Sigmoid colon (tissue), 7 donors: ENCODE measurements around the gene SPOCD1. TPM values are rescaled to one million over a fixed set of nuclear protein-coding genes. Genes with fewer than 3 reads are reported as not detected.

Experiments used
- DNase-seq: peaks from one replicate; pipeline ENCODE4 v3.0.0-alpha.2; 2019
- H3K27ac ChIP-seq, 4 donors: fragments of 200-600 bp; sonication (generic); one replicate each; pipeline ENCODE4 v1.5.1; 2016 to 2019; ENCODE audit warnings: mild to moderate bottlenecking in 1 of 4
- H3K27me3 ChIP-seq, 3 donors: fragments of 200-600 bp; sonication (generic); one replicate each; pipeline ENCODE4 v1.5.1; 2019; ENCODE audit warnings: mild to moderate bottlenecking in 1 of 3
- H3K36me3 ChIP-seq, 4 donors: fragments of 200-600 bp; sonication (generic); one replicate each; pipeline ENCODE4 v1.5.1; 2016 to 2019
- H3K4me1 ChIP-seq, 4 donors: fragments of 200-600 bp; sonication (generic); one replicate each; pipeline ENCODE4 v1.5.1; 2017 to 2019
- H3K4me3 ChIP-seq, 4 donors: fragments of 200-600 bp; sonication (generic); one replicate each; pipeline ENCODE4 v1.5.1; 2017 to 2019; ENCODE audit warnings: mild to moderate bottlenecking in 2 of 4, moderate library complexity in 1 of 4
- H3K9me3 ChIP-seq, 4 donors: fragments of 200-600 bp in 3 of 4; sonication (generic) in 3 of 4; one replicate each; pipeline versions ENCODE4 v1.5.1 to v1.6.1; 2013 to 2019
- EP300 ChIP-seq, 4 donors: sonication (generic); formaldehyde crosslinking; IDR thresholded peaks; one replicate each; pipeline ENCODE4 v1.6.1; 2017; ENCODE audit warnings: antibody characterized with exemption in 4 of 4
- POLR2A ChIP-seq, 2 donors: fragments of 450-650 bp; IDR thresholded peaks; one replicate each; pipeline ENCODE4 v1.6.1; 2016; ENCODE audit warnings: antibody characterized with exemption in 2 of 2, mild to moderate bottlenecking in 2 of 2, moderate library complexity in 2 of 2
- POLR2AphosphoS5 ChIP-seq, 4 donors: sonication (generic); formaldehyde crosslinking; IDR thresholded peaks; one replicate each; pipeline ENCODE4 v1.6.1; 2017; ENCODE audit warnings: antibody characterized with exemption in 4 of 4
- WGBS, 2 donors: extraction: QIAGEN DNeasy Blood & Tissue Kit; methylation state at CpG; one replicate each; pipeline ENCODE4 v1.1.7; 2013; 5-methylcytosine and 5-hydroxymethylcytosine counted together
- intact Hi-C: fragments of 100-400 bp; cut with DNase I; formaldehyde crosslinking; loops from one replicate; pipeline ENCODE4 v1.15.1; 2023
- polyA plus RNA-seq, 3 donors: library from polyadenylated mRNA; stranded (reverse); fragments of 200-250 nt; gene quantifications; one replicate each; pipeline ENCODE4 v1.2.3, GENCODE V29; 2013
- small RNA-seq, 3 donors: library from RNA; depleted of rRNA; stranded (forward); fragments of <200 nt; gene quantifications; one replicate each; pipeline ENCODE3, GENCODE V24; 2016
- total RNA-seq, 4 donors: library from RNA; depleted of rRNA; stranded (reverse); fragments of >200 nt; gene quantifications; one replicate each; pipeline ENCODE4 v1.1.0, GENCODE V29; 2016
- TF ChIP-seq, protein P1 (sequence below), 4 experiments: fragments of 450-650 bp in 3 of 4; fragments of 200-600 bp in 1 of 4; IDR thresholded peaks; one replicate each; pipeline ENCODE4 v1.5.1; 2016 to 2019; ENCODE audit warnings: antibody characterized with exemption in 4 of 4, mild to moderate bottlenecking in 3 of 4, moderate library complexity in 2 of 4
- donor health status: healthy with polysubstance abuse.
- donor health status: Bipolar disorder and iron deficiency.
- donor health status: healthy.

The SPOCD1 gene
- total and polyA plus RNA-seq, 7 donors, result 0.14 to 0.70 (median 0.55) TPM; not detected in 4

DNA sequence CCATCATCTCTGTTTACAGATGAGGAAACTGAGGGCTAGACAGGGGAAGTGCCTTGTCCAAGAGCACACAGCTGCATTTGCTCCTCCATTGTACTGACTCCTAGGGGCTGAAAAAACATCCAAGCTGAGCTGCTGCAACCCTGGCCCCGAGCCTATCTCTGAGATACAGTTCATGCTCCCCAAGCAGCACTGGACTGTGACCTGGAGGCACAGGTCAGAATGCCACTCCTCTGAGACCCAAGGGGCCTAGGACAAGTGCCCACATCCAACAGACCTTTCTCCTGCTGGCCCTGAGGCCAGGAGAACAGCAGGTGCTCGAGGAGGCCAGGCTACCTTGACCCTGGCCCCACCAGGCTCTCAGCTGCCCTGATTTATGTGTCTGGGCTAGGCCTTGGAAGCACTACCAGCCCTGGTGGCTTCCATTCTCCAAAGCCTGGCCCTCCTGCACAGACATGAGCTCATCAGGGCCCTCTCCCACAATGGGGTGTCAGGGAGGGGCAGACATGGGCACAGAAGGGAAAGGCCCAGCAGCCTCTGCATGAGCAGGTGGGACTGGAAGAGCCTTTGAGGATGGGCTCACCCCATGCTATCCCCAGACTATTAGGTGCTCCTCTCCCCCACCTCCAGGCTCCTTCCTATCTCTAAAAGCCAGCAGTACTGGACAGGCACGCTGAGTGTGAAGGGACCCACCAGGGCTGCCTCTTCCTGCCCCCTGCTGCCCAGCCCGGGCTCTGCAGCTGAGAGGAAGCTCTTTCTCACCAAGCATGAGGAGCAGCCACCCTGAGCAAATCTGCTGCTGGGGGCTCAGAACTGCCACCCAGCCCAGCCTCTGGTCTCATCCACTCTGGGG lies 70.5 kb downstream of the SPOCD1 start:
- no peaks in the 10 kb centered on the region for H3K27me3 ChIP-seq
- H3K36me3 ChIP-seq, result no peaks in the 10 kb centered on the region
- no peak overlapping the region for H3K27ac ChIP-seq
- no peaks in the 10 kb centered on the region for H3K9me3 ChIP-seq
- 42 to 48% methylated on average over 4 of the region's 4 CpGs for WGBS, 2 donors
- no peak overlapping the region for H3K4me3 ChIP-seq
- H3K4me1 ChIP-seq, result no peaks in the 10 kb centered on the region
- TF ChIP-seq, protein P1, sequence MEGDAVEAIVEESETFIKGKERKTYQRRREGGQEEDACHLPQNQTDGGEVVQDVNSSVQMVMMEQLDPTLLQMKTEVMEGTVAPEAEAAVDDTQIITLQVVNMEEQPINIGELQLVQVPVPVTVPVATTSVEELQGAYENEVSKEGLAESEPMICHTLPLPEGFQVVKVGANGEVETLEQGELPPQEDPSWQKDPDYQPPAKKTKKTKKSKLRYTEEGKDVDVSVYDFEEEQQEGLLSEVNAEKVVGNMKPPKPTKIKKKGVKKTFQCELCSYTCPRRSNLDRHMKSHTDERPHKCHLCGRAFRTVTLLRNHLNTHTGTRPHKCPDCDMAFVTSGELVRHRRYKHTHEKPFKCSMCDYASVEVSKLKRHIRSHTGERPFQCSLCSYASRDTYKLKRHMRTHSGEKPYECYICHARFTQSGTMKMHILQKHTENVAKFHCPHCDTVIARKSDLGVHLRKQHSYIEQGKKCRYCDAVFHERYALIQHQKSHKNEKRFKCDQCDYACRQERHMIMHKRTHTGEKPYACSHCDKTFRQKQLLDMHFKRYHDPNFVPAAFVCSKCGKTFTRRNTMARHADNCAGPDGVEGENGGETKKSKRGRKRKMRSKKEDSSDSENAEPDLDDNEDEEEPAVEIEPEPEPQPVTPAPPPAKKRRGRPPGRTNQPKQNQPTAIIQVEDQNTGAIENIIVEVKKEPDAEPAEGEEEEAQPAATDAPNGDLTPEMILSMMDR (IDR thresholded peaks at IDR 0.05), result peak in 3 of 4 experiments; percentile 50 to 78 (median 62)
- no peak for TF ChIP-seq EP300 (IDR thresholded peaks at IDR 0.05)
- peak; percentile 81 for DNase-seq
- intact Hi-C loops, result loop anchor here (1.0 kb wide), 1 partner anchor 81 kb away; no protein-coding TSS in a partner anchor

DNA sequence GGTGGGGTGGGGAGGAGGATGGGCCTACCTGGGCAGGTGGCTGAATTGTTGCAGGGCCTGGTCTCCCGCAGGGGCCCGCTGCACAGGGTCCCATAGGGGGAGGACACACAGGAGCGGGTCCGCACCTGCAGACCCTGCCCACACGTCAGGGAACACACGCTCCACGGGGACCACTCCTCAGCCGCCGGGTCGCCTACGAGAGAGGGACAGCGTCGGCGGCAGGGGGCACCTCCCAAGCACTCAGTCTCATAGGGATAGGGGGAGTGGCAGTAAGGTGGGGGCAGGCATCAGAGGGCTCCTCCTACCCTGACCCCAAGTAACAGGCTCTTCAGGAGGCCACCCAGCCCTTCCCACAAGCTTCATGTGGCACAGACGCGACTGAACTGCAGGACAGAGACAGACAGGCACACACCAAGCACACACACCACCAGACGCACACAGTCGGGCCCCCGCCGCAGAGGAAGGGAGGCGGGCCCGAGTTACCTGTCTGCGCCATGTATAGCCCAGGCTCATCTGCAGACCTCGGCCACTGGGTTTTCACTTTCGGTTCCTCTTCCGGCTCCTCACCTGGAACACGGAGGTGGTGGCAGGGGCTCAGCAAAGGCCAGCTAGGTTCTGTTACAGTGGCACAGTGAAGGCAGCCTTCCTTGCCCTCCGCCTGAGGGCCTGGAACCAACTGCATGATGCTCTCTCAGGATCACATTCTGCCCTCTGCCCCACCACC lies 71.5 kb downstream of the SPOCD1 start:
- DNase-seq, result no peak
- H3K27ac ChIP-seq, result no peak overlapping the region
- TF ChIP-seq EP300 (IDR thresholded peaks at IDR 0.05) (no peak), POLR2A (IDR thresholded peaks at IDR 0.05) (no peak), POLR2AphosphoS5 (IDR thresholded peaks at IDR 0.05) (no peak)
- TF ChIP-seq, protein P1 (IDR thresholded peaks at IDR 0.05), result no peak
- H3K27me3 ChIP-seq, result no peaks in the 10 kb centered on the region
- H3K9me3 ChIP-seq, result no peaks in the 10 kb centered on the region
- 83 to 91% methylated on average over 28 of the region's 28 CpGs for WGBS, 2 donors
- H3K4me3 ChIP-seq, result no peak overlapping the region
- intact Hi-C loops, result no loop called here
- H3K4me1 ChIP-seq, result no peaks in the 10 kb centered on the region
- H3K36me3 ChIP-seq, result no peaks in the 10 kb centered on the region

DNA sequence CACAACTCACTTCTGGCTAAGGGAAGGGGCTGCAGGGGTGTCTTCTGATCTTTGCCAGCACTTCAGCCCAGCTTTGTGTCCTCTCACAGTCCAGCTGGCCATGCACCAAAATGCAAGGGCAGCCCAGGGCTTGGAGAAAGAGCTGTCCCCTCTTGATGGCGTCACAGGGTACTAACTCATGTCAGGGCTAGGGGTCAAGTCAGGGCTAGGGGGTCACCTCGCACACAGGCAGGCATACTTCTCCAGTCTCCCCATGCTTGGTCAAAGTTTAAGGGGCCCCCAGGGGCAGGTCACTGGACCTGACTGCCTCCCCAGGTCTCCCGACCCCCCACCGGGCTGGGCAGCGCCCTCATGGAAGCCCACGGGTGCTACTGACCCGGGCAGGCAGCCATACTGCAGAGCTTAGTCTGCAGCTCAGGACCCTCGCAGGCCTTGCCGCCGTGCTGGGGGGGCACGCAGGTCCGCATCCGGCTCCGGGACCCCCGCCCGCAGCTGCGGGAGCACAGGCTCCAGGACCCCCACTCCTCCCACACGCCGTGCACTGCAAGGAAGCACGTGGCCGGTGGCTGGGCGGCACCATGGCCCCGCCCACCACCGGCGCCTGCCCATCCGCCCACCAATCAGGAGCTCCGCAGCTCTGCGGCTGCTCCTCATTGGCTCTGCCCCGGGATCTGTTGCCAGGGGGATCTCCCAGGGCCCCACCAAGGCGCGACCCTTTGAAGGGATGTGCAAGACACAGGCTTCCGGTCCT lies 73.2 kb downstream of the SPOCD1 start:
- WGBS, 2 donors, result 86 to 90% methylated on average over 32 of the region's 32 CpGs
- H3K9me3 ChIP-seq, result no peaks in the 10 kb centered on the region
- TF ChIP-seq, protein P1 (IDR thresholded peaks at IDR 0.05), result no peak
- TF ChIP-seq EP300 (IDR thresholded peaks at IDR 0.05) (no peak), POLR2A (IDR thresholded peaks at IDR 0.05) (no peak), POLR2AphosphoS5 (IDR thresholded peaks at IDR 0.05) (no peak)
- no peaks in the 10 kb centered on the region for H3K36me3 ChIP-seq
- no peaks in the 10 kb centered on the region for H3K27me3 ChIP-seq
- H3K4me1 ChIP-seq, result no peaks in the 10 kb centered on the region
- intact Hi-C loops, result no loop called here
- H3K4me3 ChIP-seq, result no peak overlapping the region
- no peak overlapping the region for H3K27ac ChIP-seq
- DNase-seq, result no peak

Small RNAs within 50 kb of the gene (small RNA-seq; reads per million reads assigned to genes)
- gene MIR4254, result 0 reads per million in 3 donors

Other genes starting within 250 kb of the SPOCD1 start
- gene TINAGL1, start 239.5 kb downstream of the SPOCD1 start, total RNA-seq, result 100 to 1,000 TPM in 3 of 4 donors, 10 to 100 TPM in 1; 62.9 to 238 (median 132) TPM
- gene TINAGL1, start 239.5 kb downstream of the SPOCD1 start, polyA plus RNA-seq, result 10 to 100 TPM; 21.0 to 87.9 (median 40.9) TPM
- gene HCRTR1, start 198.3 kb downstream of the SPOCD1 start, total RNA-seq, result not detected
- under 1 TPM in 1 of 3 donors, not detected in 2; 0.03 TPM for gene HCRTR1, start 198.3 kb downstream of the SPOCD1 start, polyA plus RNA-seq
- gene PEF1, start 171.1 kb downstream of the SPOCD1 start, total RNA-seq, result 10 to 100 TPM; 52.9 to 87.4 (median 65.7) TPM
- 10 to 100 TPM; 56.5 to 74.2 (median 66.4) TPM for gene PEF1, start 171.1 kb downstream of the SPOCD1 start, polyA plus RNA-seq
- 100 to 1,000 TPM in 2 of 4 donors, 10 to 100 TPM in 2; 43.1 to 271 (median 98.8) TPM for gene COL16A1, start 112.0 kb downstream of the SPOCD1 start, total RNA-seq
- 10 to 100 TPM in 1 of 3 donors, 1 to 10 TPM in 2; 4.6 to 23.4 (median 4.8) TPM for gene COL16A1, start 112.0 kb downstream of the SPOCD1 start, polyA plus RNA-seq
- gene ADGRB2, start 51.7 kb downstream of the SPOCD1 start, total RNA-seq, result 1 to 10 TPM; 1.4 to 3.9 (median 1.5) TPM
- gene ADGRB2, start 51.7 kb downstream of the SPOCD1 start, polyA plus RNA-seq, result 1 to 10 TPM in 1 of 3 donors, not detected in 2; 1.3 TPM
- gene PTP4A2, start 122.3 kb upstream of the SPOCD1 start, total RNA-seq, result 100 to 1,000 TPM; 226 to 327 (median 255) TPM
- 100 to 1,000 TPM; 145 to 228 (median 177) TPM for gene PTP4A2, start 122.3 kb upstream of the SPOCD1 start, polyA plus RNA-seq
- gene KHDRBS1, start 197.8 kb upstream of the SPOCD1 start, total RNA-seq, result 10 to 100 TPM; 67.2 to 80.6 (median 73.6) TPM
- gene KHDRBS1, start 197.8 kb upstream of the SPOCD1 start, polyA plus RNA-seq, result 10 to 100 TPM; 58.0 to 83.7 (median 66.1) TPM